ENCODE results near the gene ABLIM1.

DNA sequence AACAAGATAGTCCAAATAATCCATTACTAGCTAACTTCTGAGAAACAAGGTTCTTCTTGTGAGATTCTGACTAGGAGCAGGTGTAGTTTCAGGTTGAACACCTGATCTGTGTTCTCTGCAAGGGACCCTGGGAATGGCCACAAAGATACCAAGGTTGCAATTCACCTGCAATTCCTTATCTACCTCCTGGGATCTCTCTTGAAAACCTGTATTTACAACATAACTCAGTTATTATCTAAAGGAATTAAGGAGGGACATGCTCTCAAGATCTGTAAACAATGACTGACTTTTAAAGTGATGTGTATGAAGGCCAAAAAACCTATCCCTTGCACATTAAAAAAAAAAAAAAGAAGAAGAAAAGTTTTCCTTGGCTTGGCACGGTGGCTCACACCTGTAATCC is 54.8 kb downstream of the ABLIM1 start:
- TF ChIP-seq, protein P1, sequence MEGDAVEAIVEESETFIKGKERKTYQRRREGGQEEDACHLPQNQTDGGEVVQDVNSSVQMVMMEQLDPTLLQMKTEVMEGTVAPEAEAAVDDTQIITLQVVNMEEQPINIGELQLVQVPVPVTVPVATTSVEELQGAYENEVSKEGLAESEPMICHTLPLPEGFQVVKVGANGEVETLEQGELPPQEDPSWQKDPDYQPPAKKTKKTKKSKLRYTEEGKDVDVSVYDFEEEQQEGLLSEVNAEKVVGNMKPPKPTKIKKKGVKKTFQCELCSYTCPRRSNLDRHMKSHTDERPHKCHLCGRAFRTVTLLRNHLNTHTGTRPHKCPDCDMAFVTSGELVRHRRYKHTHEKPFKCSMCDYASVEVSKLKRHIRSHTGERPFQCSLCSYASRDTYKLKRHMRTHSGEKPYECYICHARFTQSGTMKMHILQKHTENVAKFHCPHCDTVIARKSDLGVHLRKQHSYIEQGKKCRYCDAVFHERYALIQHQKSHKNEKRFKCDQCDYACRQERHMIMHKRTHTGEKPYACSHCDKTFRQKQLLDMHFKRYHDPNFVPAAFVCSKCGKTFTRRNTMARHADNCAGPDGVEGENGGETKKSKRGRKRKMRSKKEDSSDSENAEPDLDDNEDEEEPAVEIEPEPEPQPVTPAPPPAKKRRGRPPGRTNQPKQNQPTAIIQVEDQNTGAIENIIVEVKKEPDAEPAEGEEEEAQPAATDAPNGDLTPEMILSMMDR (IDR thresholded peaks at IDR 0.05): no peak
- TF ChIP-seq EP300 (IDR thresholded peaks at IDR 0.05) (no peak), POLR2A (IDR thresholded peaks at IDR 0.05) (no peak)
